ENCODE measurements around the gene TSPO. TPM values are rescaled to one million over a fixed set of nuclear protein-coding genes. Genes with fewer than 3 reads are reported as not detected.

Gene TSPO
- total and polyA plus RNA-seq, 2 of the 13 experiments (the other 11 are each of a cell fraction or from before 2014, with no cell fraction given), result 0.46 to 1.4 TPM

GRCh38 chr22:43207849-43208702 lies 56.7 kb downstream of the TSPO start (continued):
- TF ChIP-seq THAP7 (CRISPR knock-in tag; IDR thresholded peaks at IDR 0.05), result no peak
- no peak for TF ChIP-seq IKZF4 (CRISPR knock-in tag; IDR thresholded peaks at IDR 0.05; ENCODE audit: borderline replicate concordance, low read depth, not compliant biosample characterization)
- TF ChIP-seq RAD21 (CRISPR knock-in tag; IDR thresholded peaks at IDR 0.05), result no peak
- no peak for TF ChIP-seq KMT2B (CRISPR knock-in tag; IDR thresholded peaks at IDR 0.05)
- no peak for TF ChIP-seq RARA (CRISPR knock-in tag; IDR thresholded peaks at IDR 0.05)
- TF ChIP-seq KDM5B (CRISPR knock-in tag; IDR thresholded peaks at IDR 0.05; ENCODE audit: borderline replicate concordance), result no peak
- no peak for TF ChIP-seq ARNT (IDR thresholded peaks at IDR 0.05)
- no peak for TF ChIP-seq SPEN (CRISPR knock-in tag; IDR thresholded peaks at IDR 0.05; ENCODE audit: low read depth)
- no peak for TF ChIP-seq KDM5A (IDR thresholded peaks at IDR 0.05; ENCODE audit: borderline replicate concordance, low read length)

GRCh38 chr22:43208703-43209522 lies 57.6 kb downstream of the TSPO start:
- WGBS (ENCODE audit: low lambda C conversion rate), result 34% methylated on average over 7 of the region's 26 CpGs
- no peaks in the 10 kb centered on the region for H3K9me3 ChIP-seq (ENCODE audit: low read length)
- H3K4me1 ChIP-seq (ENCODE audit: insufficient read depth, low read length), result no peaks in the 10 kb centered on the region
- TF ChIP-seq ZNF235 (CRISPR knock-in tag; IDR thresholded peaks at IDR 0.05; ENCODE audit: borderline replicate concordance), result no peak
- no peak for TF ChIP-seq ZNF558 (CRISPR knock-in tag; IDR thresholded peaks at IDR 0.05; ENCODE audit: borderline replicate concordance)
- no peak for TF ChIP-seq ZFAT (CRISPR knock-in tag; conservative IDR thresholded peaks at IDR 0.05)
- TF ChIP-seq SYNCRIP (IDR thresholded peaks at IDR 0.05; ENCODE audit: insufficient read depth, low read depth, low read length), result no peak
- no peak for TF ChIP-seq ZBTB49 (CRISPR knock-in tag; IDR thresholded peaks at IDR 0.05; ENCODE audit: borderline replicate concordance)
- no peak for TF ChIP-seq ZBTB3 (CRISPR knock-in tag; IDR thresholded peaks at IDR 0.05; ENCODE audit: borderline replicate concordance, low read depth)
- no peak for TF ChIP-seq ZBTB1 (CRISPR knock-in tag; IDR thresholded peaks at IDR 0.05; ENCODE audit: borderline replicate concordance)
- no peak for TF ChIP-seq GABPA (IDR thresholded peaks at IDR 0.05; ENCODE audit: low read depth, low read length)
- no peak for TF ChIP-seq GABPA (CRISPR knock-in tag; IDR thresholded peaks at IDR 0.05; ENCODE audit: low read depth)
- TF ChIP-seq ZNF772 (CRISPR knock-in tag; IDR thresholded peaks at IDR 0.05), result no peak
- no peak for TF ChIP-seq POLR2G (IDR thresholded peaks at IDR 0.05; ENCODE audit: low read depth, low read length)
- ATAC-seq, result no peak
- intact Hi-C loops (cut with micrococcal nuclease; ENCODE audit: unreplicated experiment), result no loop called here
- BruUV-seq (replicated peaks), result no TSS peak
- no peaks in the 10 kb centered on the region for H4K20me1 ChIP-seq (ENCODE audit: insufficient read depth, low read length)
- FAIRE-seq, result no peak
- H3K27me3 ChIP-seq (ENCODE audit: control insufficient read depth in 1 of 2, insufficient read depth in 2 of 2, low read length in 2 of 2), result peaks cover 13 to 56% of the 10 kb centered on the region in 2 experiments; a peak in 4 of 5 replicates
- in situ Hi-C loops (cut with HindIII; ENCODE audit: extremely low pct_ligation_motif_present, low pct_unique_long_range_greater_than_20kb), result no loop called here
- H2AFZ ChIP-seq (ENCODE audit: low read length), result no peak overlapping the region
- H3K9ac ChIP-seq (ENCODE audit: insufficient read depth, low read depth, low read length), result no peak overlapping the region
- H3K4me3 ChIP-seq (replicated peaks in 1 of 3; ENCODE audit: insufficient read depth in 1 of 3, low read depth in 2 of 3, low read length in 3 of 3), result no peak overlapping the region
- H3K36me3 ChIP-seq (replicated peaks in 1 of 2; ENCODE audit: control insufficient read depth in 1 of 2, insufficient read depth in 2 of 2, low read length in 2 of 2), result no peaks in the 10 kb centered on the region
- POLR2A ChIA-PET, result no interaction called here
- CTCF ChIA-PET (ENCODE audit: low intra/inter-chr PET ratio, low total read pairs), result no interaction called here
- DNase-seq (ENCODE audit: low spot score), result no peak
- H3K79me2 ChIP-seq (ENCODE audit: insufficient read depth, low read length), result no peaks in the 10 kb centered on the region
- H3K27ac ChIP-seq (ENCODE audit: extremely low read length, insufficient read depth, low read length), result no peak overlapping the region
- no peak overlapping the region for H3K4me2 ChIP-seq (ENCODE audit: low read depth, low read length)

All from HepG2 (cell line).